HFF-Myc (cell line): ENCODE measurements around the gene ATP6V1G1.
"Not testable (repeated sequence)": the region's sequence is repeated elsewhere in the genome, so short reads cannot be mapped to it uniquely, and the experiment has no call there.

ENCODE experiments used
- DNase-seq: peaks from one replicate; pipeline ENCODE4 v3.0.0-alpha.2; 2011; ENCODE audit warnings: low read depth; ENCODE audit errors: extremely low read depth
- H3K4me3 ChIP-seq: replicated peaks from 2 replicates; pipeline ENCODE4 v1.5.1; 2011; ENCODE audit warnings: low read depth, mild to moderate bottlenecking, control low read depth, low read length
- CTCF ChIP-seq: IDR thresholded peaks from 2 replicates; pipeline ENCODE4 v1.5.1; 2012; ENCODE audit warnings: mild to moderate bottlenecking, low read depth, low read length, control low read depth; ENCODE audit errors: missing control alignments

The ATP6V1G1 gene

GRCh38 chr9:114560956-114561355, 26.6 kb upstream of the ATP6V1G1 start:
- H3K4me3 ChIP-seq, result no peak overlapping the region
- DNase-seq, result no peak
- no peak for TF ChIP-seq CTCF

- no peak for DNase-seq
- no peak overlapping the region for H3K4me3 ChIP-seq
- TF ChIP-seq CTCF, result no peak
These were observed 25.8 kb upstream of the ATP6V1G1 start for GRCh38 chr9:114561771-114562170.

- H3K4me3 ChIP-seq, result no peak overlapping the region
- DNase-seq, result no peak
- no peak for TF ChIP-seq CTCF
These were observed 22.4 kb upstream of the ATP6V1G1 start for GRCh38 chr9:114565204-114565603.

GRCh38 chr9:114570742-114571141, 16.8 kb upstream of the ATP6V1G1 start:
- DNase-seq, result no peak
- TF ChIP-seq CTCF, result no peak
- no peak overlapping the region for H3K4me3 ChIP-seq

- no peak overlapping the region for H3K4me3 ChIP-seq
- no peak for TF ChIP-seq CTCF
- no peak for DNase-seq
These were observed 16.2 kb upstream of the ATP6V1G1 start for GRCh38 chr9:114571391-114571790.

GRCh38 chr9:114572199-114572598, 15.4 kb upstream of the ATP6V1G1 start:
- no peak overlapping the region for H3K4me3 ChIP-seq
- no peak for TF ChIP-seq CTCF
- no peak for DNase-seq

GRCh38 chr9:114574438-114574837, 13.1 kb upstream of the ATP6V1G1 start:
- TF ChIP-seq CTCF, result no peak
- H3K4me3 ChIP-seq, result no peak overlapping the region
- DNase-seq, result no peak

GRCh38 chr9:114576779-114577178, 10.8 kb upstream of the ATP6V1G1 start:
- DNase-seq, H3K4me3 ChIP-seq: not testable (repeated sequence)

- H3K4me3 ChIP-seq, DNase-seq: not testable (repeated sequence)
These were observed 9.4 kb upstream of the ATP6V1G1 start for GRCh38 chr9:114578134-114578533.
